ENCODE measurements around the gene CECR2.

GRCh38 chr22:17334059-17334458, 35.2 kb upstream of the CECR2 start:
- TF ChIP-seq, protein P1, sequence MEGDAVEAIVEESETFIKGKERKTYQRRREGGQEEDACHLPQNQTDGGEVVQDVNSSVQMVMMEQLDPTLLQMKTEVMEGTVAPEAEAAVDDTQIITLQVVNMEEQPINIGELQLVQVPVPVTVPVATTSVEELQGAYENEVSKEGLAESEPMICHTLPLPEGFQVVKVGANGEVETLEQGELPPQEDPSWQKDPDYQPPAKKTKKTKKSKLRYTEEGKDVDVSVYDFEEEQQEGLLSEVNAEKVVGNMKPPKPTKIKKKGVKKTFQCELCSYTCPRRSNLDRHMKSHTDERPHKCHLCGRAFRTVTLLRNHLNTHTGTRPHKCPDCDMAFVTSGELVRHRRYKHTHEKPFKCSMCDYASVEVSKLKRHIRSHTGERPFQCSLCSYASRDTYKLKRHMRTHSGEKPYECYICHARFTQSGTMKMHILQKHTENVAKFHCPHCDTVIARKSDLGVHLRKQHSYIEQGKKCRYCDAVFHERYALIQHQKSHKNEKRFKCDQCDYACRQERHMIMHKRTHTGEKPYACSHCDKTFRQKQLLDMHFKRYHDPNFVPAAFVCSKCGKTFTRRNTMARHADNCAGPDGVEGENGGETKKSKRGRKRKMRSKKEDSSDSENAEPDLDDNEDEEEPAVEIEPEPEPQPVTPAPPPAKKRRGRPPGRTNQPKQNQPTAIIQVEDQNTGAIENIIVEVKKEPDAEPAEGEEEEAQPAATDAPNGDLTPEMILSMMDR (IDR thresholded peaks at IDR 0.05; ENCODE audit: low read length) = no peak
- no peak for TF ChIP-seq EZH2 (IDR thresholded peaks at IDR 0.05; ENCODE audit: borderline replicate concordance, low read length)
